Common myeloid progenitor, CD34-positive (primary cell): ENCODE results near the gene EPN2.

Experiments
- CTCF ChIA-PET: fragments of 350-600 bp; sonication (Branson Sonifier 250); formaldehyde crosslinking; loops from one replicate; lab custom pipeline; 2021; ENCODE audit warnings: antibody characterized with exemption; lab: Charles Lee
- POLR2A ChIA-PET: fragments of 350-600 bp; sonication (Branson Sonifier 250); formaldehyde crosslinking; loops from one replicate; lab custom pipeline; 2021; ENCODE audit warnings: antibody characterized with exemption; lab: Charles Lee
- DNase-seq, 3 donors: peaks; one replicate each; pipeline versions ENCODE4 v3.0.0 to v3.0.0-alpha.2; 2013
- H3K27ac ChIP-seq, 2 experiments: 1 replicate in 1 of 2; 2 replicates in 1 of 2; pipeline ENCODE4 v1.7.0; 2013; ENCODE audit warnings: inconsistent platforms in 2 of 2, low read length in 2 of 2, mild to moderate bottlenecking in 2 of 2, low read depth in 1 of 2, moderate library complexity in 1 of 2; ENCODE audit not compliant: severe bottlenecking in 2 of 2, insufficient read depth in 1 of 2, poor library complexity in 1 of 2
- H3K27me3 ChIP-seq, 5 experiments: replicated peaks in 2 of 5; 1 replicate in 3 of 5; 2 replicates in 2 of 5; pipeline versions ENCODE4 v1.6.1 to v1.7.0; 2013; ENCODE audit warnings: low read length in 4 of 5, mild to moderate bottlenecking in 2 of 5, moderate library complexity in 2 of 5, inconsistent platforms in 1 of 5; ENCODE audit not compliant: insufficient read depth in 5 of 5, control insufficient read depth in 4 of 5
- H3K36me3 ChIP-seq, 4 experiments: 1 replicate in 2 of 4; 2 replicates in 2 of 4; pipeline versions ENCODE4 v1.6.1 to v1.7.0; 2013; ENCODE audit warnings: low read length in 3 of 4, control low read depth in 1 of 4, mild to moderate bottlenecking in 1 of 4; ENCODE audit not compliant: control insufficient read depth in 4 of 4, insufficient read depth in 4 of 4
- H3K4me1 ChIP-seq, 4 experiments: 1 replicate in 3 of 4; 2 replicates in 1 of 4; pipeline versions ENCODE4 v1.6.1 to v1.7.1; 2013; ENCODE audit warnings: low read length in 3 of 4, mild to moderate bottlenecking in 3 of 4, control low read depth in 1 of 4, inconsistent platforms in 1 of 4, moderate library complexity in 1 of 4; ENCODE audit not compliant: control insufficient read depth in 4 of 4, insufficient read depth in 4 of 4; ENCODE audit errors: control extremely low read depth in 1 of 4
- H3K4me3 ChIP-seq, 7 experiments: 1 replicate in 4 of 7; 2 replicates in 3 of 7; pipeline versions ENCODE4 v1.5.1 to v1.7.0; 2013; ENCODE audit warnings: mild to moderate bottlenecking in 7 of 7, low read length in 6 of 7, moderate library complexity in 6 of 7, inconsistent platforms in 2 of 7, low read depth in 2 of 7, control low read depth in 1 of 7; ENCODE audit not compliant: insufficient read depth in 4 of 7, control insufficient read depth in 1 of 7; ENCODE audit errors: extremely low read depth in 1 of 7
- H3K9me3 ChIP-seq, 5 experiments: 1 replicate in 4 of 5; 2 replicates in 1 of 5; pipeline versions ENCODE4 v1.6.1 to v1.7.1; 2013; ENCODE audit warnings: low read length in 4 of 5, mild to moderate bottlenecking in 2 of 5, inconsistent platforms in 1 of 5, low read depth in 1 of 5, moderate library complexity in 1 of 5; ENCODE audit not compliant: control insufficient read depth in 4 of 5, insufficient read depth in 2 of 5; ENCODE audit errors: control extremely low read depth in 1 of 5
- WGBS: methylation state at CpG from one replicate; pipeline ENCODE4 v1.1.5; 2013; ENCODE audit not compliant: insufficient coverage; 5-methylcytosine and 5-hydroxymethylcytosine counted together

Gene EPN2

GRCh38 chr17:19258371-19258770 is 21.2 kb downstream of the EPN2 start:
- CTCF ChIA-PET: interaction anchor here (1.0 kb wide), 1 partner anchor 9 kb away, joined by 3 read pairs; no protein-coding TSS in a partner anchor
- no peak for DNase-seq
- peaks cover 0 to 4% (median 1%) of the 10 kb centered on the region in 4 experiments for H3K4me1 ChIP-seq
- no peaks in the 10 kb centered on the region for H3K36me3 ChIP-seq
- H3K27ac ChIP-seq: no peak overlapping the region
- POLR2A ChIA-PET: no interaction called here
- H3K27me3 ChIP-seq: peaks cover 0 to 29% (median 11%) of the 10 kb centered on the region in 5 experiments
- H3K4me3 ChIP-seq: no peak overlapping the region
- no peaks in the 10 kb centered on the region for H3K9me3 ChIP-seq
- 90% methylated on average over 7 of the region's 9 CpGs for WGBS

DNA sequence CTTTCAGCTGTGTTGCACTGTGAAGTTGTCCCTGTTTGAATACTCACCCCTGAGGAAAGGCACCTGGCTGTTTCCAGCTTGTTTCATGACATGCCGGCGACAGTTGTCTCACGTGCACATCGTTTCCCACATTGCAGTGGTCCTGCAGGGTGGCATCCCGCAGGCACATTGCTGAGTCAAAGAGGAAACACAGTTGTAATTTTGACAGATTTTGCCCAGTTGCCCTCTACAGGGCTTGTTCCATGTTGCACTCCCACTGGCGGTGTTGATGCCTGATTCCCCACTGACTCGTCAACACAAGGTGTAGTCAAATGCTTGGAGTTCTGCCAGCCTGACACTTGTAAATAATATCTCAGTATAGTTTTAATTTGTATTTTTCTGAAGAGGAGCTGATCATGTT is 23.8 kb downstream of the EPN2 start:
- POLR2A ChIA-PET: no interaction called here
- peaks cover 0 to 37% (median 12%) of the 10 kb centered on the region in 5 experiments for H3K27me3 ChIP-seq

DNA sequence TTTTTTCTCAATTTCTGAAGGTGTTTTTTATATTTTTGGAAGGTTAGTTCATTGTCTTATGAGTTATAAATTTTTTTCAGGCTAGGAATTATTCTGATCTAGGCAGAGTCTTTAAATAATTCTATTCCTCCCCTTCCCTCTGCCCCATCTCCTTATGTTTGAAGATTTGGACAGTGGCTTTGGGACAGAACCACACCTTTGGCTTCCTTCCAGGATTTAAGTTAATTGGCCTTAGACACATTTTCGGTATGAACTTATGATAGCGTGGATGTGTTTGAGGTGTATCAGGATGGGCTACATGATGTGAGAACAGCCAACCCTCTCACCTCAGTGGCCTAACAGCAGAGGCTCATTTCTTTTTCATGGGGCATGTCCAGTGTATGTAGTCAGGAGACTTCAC is 24.3 kb downstream of the EPN2 start:
- whole genome bisulfite sequencing: 80% methylated on average over 1 of the region's 2 CpGs
- DNase-seq: no peak
- Histone ChIP-seq H3K4me3 (no peak overlapping the region), H3K27me3 (peaks cover 0 to 37% (median 12%) of the 10 kb centered on the region in 5 experiments), H3K36me3 (no peaks in the 10 kb centered on the region), H3K27ac (no peak overlapping the region), H3K9me3 (no peaks in the 10 kb centered on the region), H3K4me1 (peaks cover 0 to 2% (median 0%) of the 10 kb centered on the region in 4 experiments)
- ChIA-PET CTCF (interaction anchor here (1.4 to 2.6 kb wide), 4 partner anchors 9 to 14 kb away, joined by 3 to 7 read pairs (median 5); no protein-coding TSS in a partner anchor), POLR2A (no interaction called here)

More for the DNA sequence above, 23.8 kb downstream of the EPN2 start:
- Histone ChIP-seq H3K27ac (no peak overlapping the region), H3K36me3 (no peaks in the 10 kb centered on the region), H3K4me3 (no peak overlapping the region), H3K4me1 (peaks cover 0 to 2% (median 0%) of the 10 kb centered on the region in 4 experiments), H3K9me3 (no peaks in the 10 kb centered on the region)
- CTCF ChIA-PET: interaction anchor here (1.2 to 2.6 kb wide), 5 partner anchors 9 to 45 kb away, joined by 3 to 7 read pairs (median 4); no protein-coding TSS in a partner anchor
- DNase-seq: peak; percentile 45 to 66 (median 63)
- WGBS: 32% methylated on average over 6 of the region's 7 CpGs

DNA sequence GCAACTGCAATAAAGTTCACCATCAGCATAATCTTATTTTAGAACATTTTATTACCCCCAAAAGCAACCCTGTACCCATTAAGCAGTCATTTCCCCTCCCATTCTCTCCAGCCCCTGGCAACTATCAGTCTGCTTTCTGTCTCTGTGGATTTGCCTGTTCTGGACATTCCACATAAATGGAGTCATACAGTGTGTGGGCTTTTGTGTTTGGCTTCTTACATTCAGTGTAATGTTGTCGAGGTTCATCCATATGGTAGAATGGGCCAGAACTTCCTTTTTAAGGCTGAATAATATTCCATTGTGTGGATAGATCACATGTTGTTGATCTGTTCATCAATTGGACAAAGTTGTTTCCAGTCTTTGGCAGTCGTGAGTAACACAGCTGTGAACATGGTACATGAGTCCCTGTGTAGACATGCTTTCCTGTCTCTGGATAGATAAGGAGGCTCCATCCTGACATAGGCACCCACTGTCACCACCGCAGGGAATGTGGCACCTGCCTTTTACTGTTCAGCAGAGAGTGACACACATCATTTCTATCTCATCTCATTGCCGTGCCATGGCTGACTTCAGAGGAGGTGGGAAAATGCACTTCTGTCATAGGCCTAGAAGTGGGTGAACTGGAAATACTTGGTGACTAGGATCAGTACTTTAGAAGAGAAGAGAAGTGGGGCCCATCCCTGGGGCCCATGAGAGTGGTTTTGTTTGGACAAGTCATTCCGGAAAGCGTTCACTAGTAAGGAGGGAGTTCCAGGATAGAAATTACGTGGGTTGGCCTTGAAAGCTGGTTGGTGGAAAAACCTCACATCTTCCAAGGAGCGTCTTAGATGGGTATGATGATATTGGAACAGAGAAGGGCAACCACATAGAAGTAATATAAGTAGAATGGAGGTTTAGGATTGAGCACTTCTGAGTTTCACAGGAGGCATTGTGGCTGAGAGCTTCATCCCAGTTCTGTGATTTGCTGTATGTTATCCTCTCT is 25.8 kb downstream of the EPN2 start:
- Histone ChIP-seq H3K4me3 (no peak overlapping the region), H3K9me3 (no peaks in the 10 kb centered on the region), H3K36me3 (no peaks in the 10 kb centered on the region), H3K27me3 (peaks cover 0 to 32% (median 6%) of the 10 kb centered on the region in 5 experiments), H3K4me1 (peaks cover 0 to 2% (median 0%) of the 10 kb centered on the region in 4 experiments), H3K27ac (no peak overlapping the region)
- WGBS: 100% methylated on average over 2 of the region's 8 CpGs
- POLR2A ChIA-PET: no interaction called here
- CTCF ChIA-PET: no interaction called here
- DNase-seq: no peak

DNA sequence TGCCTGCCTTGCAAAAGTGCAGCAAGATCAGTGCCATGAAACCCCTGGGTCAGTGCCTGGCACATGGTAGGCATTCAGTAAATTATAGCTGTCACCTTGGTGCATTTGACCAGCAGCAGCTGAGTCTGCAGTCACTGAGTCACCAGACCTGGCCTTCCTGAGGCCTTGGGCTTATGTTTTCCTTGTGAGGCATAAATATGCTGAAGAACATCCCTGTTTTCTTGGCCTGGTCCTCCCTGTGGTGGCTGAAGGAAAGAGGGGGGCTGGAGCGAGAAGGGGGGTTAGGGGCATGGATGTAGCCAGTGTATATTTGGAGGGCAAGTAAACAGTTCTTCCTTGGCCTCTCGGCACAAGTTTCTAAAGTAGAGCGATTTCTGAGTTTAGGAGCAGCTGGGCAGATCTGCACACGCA is 26.5 kb downstream of the EPN2 start:
- H3K9me3 ChIP-seq: no peaks in the 10 kb centered on the region
- H3K36me3 ChIP-seq: no peaks in the 10 kb centered on the region
- H3K27me3 ChIP-seq: peaks cover 0 to 27% (median 9%) of the 10 kb centered on the region in 5 experiments
- CTCF ChIA-PET: no interaction called here
- POLR2A ChIA-PET: no interaction called here
- H3K27ac ChIP-seq: no peak overlapping the region
- peaks cover 0 to 4% (median under 1%) of the 10 kb centered on the region in 4 experiments for H3K4me1 ChIP-seq
- H3K4me3 ChIP-seq: no peak overlapping the region
- 100% methylated on average over 3 of the region's 4 CpGs for WGBS
- no peak for DNase-seq

DNA sequence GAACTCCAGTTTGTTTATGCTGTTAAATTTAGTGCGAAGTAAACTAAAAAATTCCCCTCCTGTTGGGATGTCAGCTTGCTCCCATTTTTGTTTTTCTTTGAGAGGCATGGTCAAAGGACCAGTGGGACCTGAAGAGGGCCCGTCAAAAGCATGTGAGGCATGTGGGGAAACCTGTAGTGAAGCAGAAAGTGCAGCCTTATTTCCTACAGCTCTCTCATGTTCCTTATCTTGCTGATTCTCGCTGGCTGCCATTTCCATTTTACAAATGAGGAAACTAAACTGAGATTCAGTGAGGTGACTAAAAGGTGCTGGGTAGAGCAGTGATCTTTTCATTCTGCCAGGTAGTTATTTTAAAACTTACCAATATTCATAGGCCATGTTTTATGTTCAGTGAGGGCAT is 27.1 kb downstream of the EPN2 start:
- Histone ChIP-seq H3K36me3 (no peaks in the 10 kb centered on the region), H3K4me1 (peaks cover 2 to 10% (median 5%) of the 10 kb centered on the region in 4 experiments), H3K27ac (no peak overlapping the region), H3K9me3 (no peaks in the 10 kb centered on the region), H3K27me3 (peaks cover 0 to 26% (median 9%) of the 10 kb centered on the region in 5 experiments), H3K4me3 (no peak overlapping the region)
- no peak for DNase-seq
- ChIA-PET CTCF (no interaction called here), POLR2A (no interaction called here)
- no CpG with 5 or more reads among the region's 3 CpGs for WGBS

- WGBS: 86% methylated on average over 4 of the region's 6 CpGs
- no peak for DNase-seq
- Histone ChIP-seq H3K36me3 (no peaks in the 10 kb centered on the region), H3K4me3 (no peak overlapping the region), H3K27ac (no peak overlapping the region), H3K9me3 (no peaks in the 10 kb centered on the region), H3K27me3 (peaks cover 0 to 26% (median 7%) of the 10 kb centered on the region in 5 experiments), H3K4me1 (peaks cover 6 to 14% (median 9%) of the 10 kb centered on the region in 4 experiments)
- ChIA-PET POLR2A (no interaction called here), CTCF (no interaction called here)
Measured at GRCh38 chr17:19264681-19265080, 27.5 kb downstream of the EPN2 start.
